G401.6 (cell line): Measurements from ENCODE around the gene LIPC.

Source experiments
- FAIRE-seq: peaks from 2 replicates; lab custom pipeline; 2012; peaks lifted over from hg19 to GRCh38; lab: Jason Lieb, UNC

The LIPC gene

GRCh38 chr15:58407236-58407775 is 24.5 kb upstream of the LIPC start:
- no peak for FAIRE-seq

- no peak for FAIRE-seq
Observed at GRCh38 chr15:58407778-58408177, 24.0 kb upstream of the LIPC start.

- FAIRE-seq, result no peak
Observed at GRCh38 chr15:58409861-58410260, 21.9 kb upstream of the LIPC start.

GRCh38 chr15:58410353-58410752 is 21.4 kb upstream of the LIPC start:
- FAIRE-seq, result no peak

- no peak for FAIRE-seq
Observed at GRCh38 chr15:58413253-58413652, 18.5 kb upstream of the LIPC start.

GRCh38 chr15:58415636-58416035 is 16.2 kb upstream of the LIPC start:
- no peak for FAIRE-seq

GRCh38 chr15:58416963-58417362 is 14.8 kb upstream of the LIPC start:
- FAIRE-seq, result no peak

- FAIRE-seq, result no peak
Observed at GRCh38 chr15:58418135-58418534, 13.7 kb upstream of the LIPC start.

GRCh38 chr15:58419803-58420524 is 11.8 kb upstream of the LIPC start:
- no peak for FAIRE-seq

- FAIRE-seq, result no peak
Observed at GRCh38 chr15:58420579-58421043, 11.2 kb upstream of the LIPC start.

- FAIRE-seq, result no peak
Observed at GRCh38 chr15:58423205-58423604, 8.6 kb upstream of the LIPC start.

- FAIRE-seq, result no peak
Observed at GRCh38 chr15:58423831-58424608, 7.8 kb upstream of the LIPC start.

GRCh38 chr15:58424722-58425121 is 7.1 kb upstream of the LIPC start:
- FAIRE-seq, result no peak

GRCh38 chr15:58425185-58425584 is 6.6 kb upstream of the LIPC start:
- FAIRE-seq, result no peak

- FAIRE-seq, result no peak
Observed at GRCh38 chr15:58425834-58426233, 6.0 kb upstream of the LIPC start.

- FAIRE-seq, result no peak
Observed at GRCh38 chr15:58426501-58426900, 5.3 kb upstream of the LIPC start.

GRCh38 chr15:58427987-58428386 is 3.8 kb upstream of the LIPC start:
- FAIRE-seq, result no peak

GRCh38 chr15:58430224-58430787 is 1.5 kb upstream of the LIPC start:
- FAIRE-seq, result no peak

GRCh38 chr15:58432401-58432800 is 610 bp downstream of the LIPC start:
- FAIRE-seq, result no peak

GRCh38 chr15:58433597-58434333 is 2.0 kb downstream of the LIPC start:
- no peak for FAIRE-seq

GRCh38 chr15:58434334-58434875 is 2.6 kb downstream of the LIPC start:
- FAIRE-seq, result no peak

GRCh38 chr15:58436552-58436951 is 4.8 kb downstream of the LIPC start:
- FAIRE-seq, result no peak
